Neural progenitor cell (in vitro differentiated cells): Measurements from ENCODE around the gene MYH6. TPM values are rescaled to one million over a fixed set of nuclear protein-coding genes. Genes with fewer than 3 reads are reported as not detected.
A peak's percentile ranks its signal among the peaks of the same experiment; 100 is the strongest.

Source experiments
- DNase-seq: peaks from one replicate; pipeline ENCODE4 v3.0.0-alpha.2; 2016; ENCODE audit warnings: low spot score
- H2AFZ ChIP-seq: fragments of 200-600 bp; sonication (generic); replicated peaks from 2 replicates; pipeline ENCODE4 v1.6.1; 2016; ENCODE audit warnings: antibody characterized with exemption
- H3F3A ChIP-seq: fragments of 200-600 bp; sonication (generic); 2 replicates; pipeline ENCODE4 v1.6.1; 2016; ENCODE audit warnings: antibody characterized with exemption, low read depth
- H3K27ac ChIP-seq: fragments of 200-600 bp; sonication (generic); 2 replicates; pipeline ENCODE4 v1.5.1; 2016; ENCODE audit warnings: mild to moderate bottlenecking
- H3K27me3 ChIP-seq: fragments of 200-600 bp; sonication (generic); 2 replicates; pipeline ENCODE4 v1.6.1; 2016; ENCODE audit warnings: mild to moderate bottlenecking, moderate library complexity
- H3K36me3 ChIP-seq: fragments of 200-600 bp; sonication (generic); 2 replicates; pipeline ENCODE4 v1.5.1; 2016
- H3K4me1 ChIP-seq: fragments of 200-600 bp; sonication (generic); 2 replicates; pipeline ENCODE4 v1.6.1; 2016; ENCODE audit warnings: mixed run types
- H3K4me2 ChIP-seq: fragments of 200-600 bp; sonication (generic); 2 replicates; pipeline ENCODE4 v1.6.1; 2016
- H3K4me3 ChIP-seq: fragments of 200-600 bp; sonication (generic); 2 replicates; pipeline ENCODE4 v1.5.1; 2016
- H3K79me2 ChIP-seq: fragments of 200-600 bp; sonication (generic); 2 replicates; pipeline ENCODE4 v1.6.1; 2016; ENCODE audit warnings: low read depth
- H3K9ac ChIP-seq: fragments of 200-600 bp; sonication (generic); 2 replicates; pipeline ENCODE4 v1.6.1; 2016
- H3K9me3 ChIP-seq: fragments of 200-600 bp; sonication (generic); 2 replicates; pipeline ENCODE4 v1.5.1; 2016; ENCODE audit warnings: low read depth
- H4K20me1 ChIP-seq: fragments of 200-600 bp; sonication (generic); 2 replicates; pipeline ENCODE4 v1.6.1; 2016; ENCODE audit warnings: low read depth
- H3K27ac Mint-ChIP-seq: 3 replicates; pipeline ENCODE4 v1.8.0; 2021; ENCODE audit warnings: mixed read lengths
- H3K27me3 Mint-ChIP-seq: 2 replicates; pipeline ENCODE4 v1.8.0; 2022; ENCODE audit warnings: low read depth, mild to moderate bottlenecking, inconsistent platforms, moderate library complexity, mixed read lengths; ENCODE audit not compliant: insufficient read depth
- H3K36me3 Mint-ChIP-seq: 3 replicates; pipeline ENCODE4 v1.8.0; 2021; ENCODE audit warnings: mixed read lengths
- H3K4me1 Mint-ChIP-seq: 3 replicates; pipeline ENCODE4 v1.8.0; 2021; ENCODE audit warnings: mixed read lengths
- H3K4me3 Mint-ChIP-seq: 3 replicates; pipeline ENCODE4 v1.8.0; 2021; ENCODE audit warnings: mild to moderate bottlenecking, moderate library complexity, mixed read lengths
- H3K9me3 Mint-ChIP-seq: 3 replicates; pipeline ENCODE4 v1.8.0; 2020; ENCODE audit warnings: mixed read lengths
- CTCF ChIP-seq: fragments of 200-600 bp; sonication (generic); IDR thresholded peaks from 2 replicates; pipeline ENCODE4 v1.5.1; 2017; ENCODE audit warnings: antibody characterized with exemption, mild to moderate bottlenecking
- EZH2 ChIP-seq: fragments of 200-600 bp; sonication (generic); IDR thresholded peaks from 2 replicates; pipeline ENCODE4 v1.6.1; 2017; ENCODE audit warnings: antibody characterized with exemption, mild to moderate bottlenecking, moderate library complexity
- EZH2phosphoT487 ChIP-seq: fragments of 200-600 bp; sonication (generic); IDR thresholded peaks from 2 replicates; pipeline ENCODE4 v1.6.1; 2017; ENCODE audit warnings: antibody characterized with exemption
- total RNA-seq: library from RNA; depleted of rRNA; stranded (reverse); fragments of >200 nt; gene quantifications from 2 replicates; pipeline ENCODE4 v1.2.3, GENCODE V29; 2015; ENCODE audit warnings: low replicate concordance

MYH6 gene
- total RNA-seq, 1 donor from 2014 or later: not detected

- Histone ChIP-seq H3K27ac (no peak overlapping the region), H3K4me3 (no peak overlapping the region), H2AFZ (no peak overlapping the region), H3K9me3 (no peaks in the 10 kb centered on the region), H4K20me1 (no peaks in the 10 kb centered on the region), H3K79me2 (no peaks in the 10 kb centered on the region), H3K4me2 (no peak overlapping the region), H3K4me1 (peaks cover 28% of the 10 kb centered on the region), H3F3A (peaks cover 15% of the 10 kb centered on the region), H3K36me3 (no peaks in the 10 kb centered on the region), H3K9ac (no peak overlapping the region), H3K27me3 (peaks cover 9% of the 10 kb centered on the region)
- no peaks in the 10 kb centered on the region for H3K9me3 Mint-ChIP-seq
- H3K4me3 Mint-ChIP-seq: no peak overlapping the region
- H3K27ac Mint-ChIP-seq: no peak overlapping the region
- H3K4me1 Mint-ChIP-seq: peaks cover 32% of the 10 kb centered on the region
- peaks cover 17% of the 10 kb centered on the region for H3K27me3 Mint-ChIP-seq
- no peak for DNase-seq
- TF ChIP-seq EZH2phosphoT487: no peak
- TF ChIP-seq CTCF: no peak
- TF ChIP-seq EZH2: no peak
- no peaks in the 10 kb centered on the region for H3K36me3 Mint-ChIP-seq
Measured at GRCh38 chr14:23444314-23444713, 36.2 kb upstream of the MYH6 start.

DNA sequence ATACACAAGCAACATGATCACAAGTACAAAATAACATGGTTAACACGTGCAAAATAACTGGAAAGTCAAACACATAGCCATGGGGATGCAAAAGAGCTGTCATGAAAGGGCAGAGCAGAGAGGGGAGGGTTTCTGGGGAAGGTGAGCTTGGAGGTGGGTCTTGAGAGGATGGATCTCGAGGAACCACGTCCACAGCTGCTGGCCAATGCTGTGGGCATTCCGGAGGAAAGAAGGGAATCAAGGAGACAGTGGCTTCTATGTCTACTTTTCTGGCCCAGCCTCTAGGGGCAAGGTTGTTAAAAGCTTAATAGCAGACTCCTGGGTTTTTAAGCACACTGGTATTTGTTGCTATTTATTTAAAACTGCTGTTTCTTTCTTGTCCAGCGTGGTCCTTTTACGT, 35.8 kb upstream of the MYH6 start:
- Histone ChIP-seq H3F3A (peaks cover 19% of the 10 kb centered on the region), H2AFZ (peak overlapping the region; percentile 54), H4K20me1 (no peaks in the 10 kb centered on the region), H3K27ac (no peak overlapping the region), H3K4me3 (no peak overlapping the region), H3K4me2 (peak overlapping the region; percentile 75), H3K9ac (no peak overlapping the region), H3K27me3 (peaks cover 9% of the 10 kb centered on the region), H3K9me3 (no peaks in the 10 kb centered on the region), H3K4me1 (peaks cover 33% of the 10 kb centered on the region), H3K79me2 (no peaks in the 10 kb centered on the region), H3K36me3 (no peaks in the 10 kb centered on the region)
- TF ChIP-seq CTCF (no peak), EZH2phosphoT487 (no peak), EZH2 (no peak)
- no peaks in the 10 kb centered on the region for H3K9me3 Mint-ChIP-seq
- no peak for DNase-seq
- no peak overlapping the region for H3K4me3 Mint-ChIP-seq
- H3K27ac Mint-ChIP-seq: no peak overlapping the region
- H3K36me3 Mint-ChIP-seq: no peaks in the 10 kb centered on the region
- H3K4me1 Mint-ChIP-seq: peaks cover 35% of the 10 kb centered on the region
- peaks cover 15% of the 10 kb centered on the region for H3K27me3 Mint-ChIP-seq

- H3F3A ChIP-seq: peaks cover 24% of the 10 kb centered on the region
- no peaks in the 10 kb centered on the region for H3K36me3 ChIP-seq
- H3K27me3 ChIP-seq: peaks cover 9% of the 10 kb centered on the region
- H2AFZ ChIP-seq: peak overlapping the region; percentile 54
- Mint-ChIP-seq H3K4me1 (peaks cover 40% of the 10 kb centered on the region), H3K9me3 (no peaks in the 10 kb centered on the region), H3K27ac (peak overlapping the region; percentile 95), H3K4me3 (no peak overlapping the region), H3K27me3 (peaks cover 12% of the 10 kb centered on the region), H3K36me3 (no peaks in the 10 kb centered on the region)
- H3K4me2 ChIP-seq: peak overlapping the region; percentile 75
- H3K9me3 ChIP-seq: no peaks in the 10 kb centered on the region
- H4K20me1 ChIP-seq: no peaks in the 10 kb centered on the region
- TF ChIP-seq EZH2: no peak
- no peak for TF ChIP-seq CTCF
- no peak for TF ChIP-seq EZH2phosphoT487
- H3K4me1 ChIP-seq: peaks cover 37% of the 10 kb centered on the region
- H3K9ac ChIP-seq: no peak overlapping the region
- no peak overlapping the region for H3K4me3 ChIP-seq
- no peaks in the 10 kb centered on the region for H3K79me2 ChIP-seq
- no peak overlapping the region for H3K27ac ChIP-seq
- peak; percentile 77 for DNase-seq
Measured at GRCh38 chr14:23443411-23443812, 35.3 kb upstream of the MYH6 start.
